Neural progenitor cell (in vitro differentiated cells): ENCODE measurements around the gene LYZ. TPM values are rescaled to one million over a fixed set of nuclear protein-coding genes. Genes with fewer than 3 reads are reported as not detected.

ENCODE experiments used
- DNase-seq: peaks from one replicate; pipeline ENCODE4 v3.0.0-alpha.2; 2016; ENCODE audit warnings: low spot score
- H2AFZ ChIP-seq: fragments of 200-600 bp; sonication (generic); replicated peaks from 2 replicates; pipeline ENCODE4 v1.6.1; 2016; ENCODE audit warnings: antibody characterized with exemption
- H3F3A ChIP-seq: fragments of 200-600 bp; sonication (generic); 2 replicates; pipeline ENCODE4 v1.6.1; 2016; ENCODE audit warnings: antibody characterized with exemption, low read depth
- H3K27ac ChIP-seq: fragments of 200-600 bp; sonication (generic); 2 replicates; pipeline ENCODE4 v1.5.1; 2016; ENCODE audit warnings: mild to moderate bottlenecking
- H3K27me3 ChIP-seq: fragments of 200-600 bp; sonication (generic); 2 replicates; pipeline ENCODE4 v1.6.1; 2016; ENCODE audit warnings: mild to moderate bottlenecking, moderate library complexity
- H3K36me3 ChIP-seq: fragments of 200-600 bp; sonication (generic); 2 replicates; pipeline ENCODE4 v1.5.1; 2016
- H3K4me1 ChIP-seq: fragments of 200-600 bp; sonication (generic); 2 replicates; pipeline ENCODE4 v1.6.1; 2016; ENCODE audit warnings: mixed run types
- H3K4me2 ChIP-seq: fragments of 200-600 bp; sonication (generic); 2 replicates; pipeline ENCODE4 v1.6.1; 2016
- H3K4me3 ChIP-seq: fragments of 200-600 bp; sonication (generic); 2 replicates; pipeline ENCODE4 v1.5.1; 2016
- H3K79me2 ChIP-seq: fragments of 200-600 bp; sonication (generic); 2 replicates; pipeline ENCODE4 v1.6.1; 2016; ENCODE audit warnings: low read depth
- H3K9ac ChIP-seq: fragments of 200-600 bp; sonication (generic); 2 replicates; pipeline ENCODE4 v1.6.1; 2016
- H3K9me3 ChIP-seq: fragments of 200-600 bp; sonication (generic); 2 replicates; pipeline ENCODE4 v1.5.1; 2016; ENCODE audit warnings: low read depth
- H4K20me1 ChIP-seq: fragments of 200-600 bp; sonication (generic); 2 replicates; pipeline ENCODE4 v1.6.1; 2016; ENCODE audit warnings: low read depth
- H3K27ac Mint-ChIP-seq: 3 replicates; pipeline ENCODE4 v1.8.0; 2021; ENCODE audit warnings: mixed read lengths
- H3K27me3 Mint-ChIP-seq: 2 replicates; pipeline ENCODE4 v1.8.0; 2022; ENCODE audit warnings: low read depth, mild to moderate bottlenecking, inconsistent platforms, moderate library complexity, mixed read lengths; ENCODE audit not compliant: insufficient read depth
- H3K36me3 Mint-ChIP-seq: 3 replicates; pipeline ENCODE4 v1.8.0; 2021; ENCODE audit warnings: mixed read lengths
- H3K4me1 Mint-ChIP-seq: 3 replicates; pipeline ENCODE4 v1.8.0; 2021; ENCODE audit warnings: mixed read lengths
- H3K4me3 Mint-ChIP-seq: 3 replicates; pipeline ENCODE4 v1.8.0; 2021; ENCODE audit warnings: mild to moderate bottlenecking, moderate library complexity, mixed read lengths
- H3K9me3 Mint-ChIP-seq: 3 replicates; pipeline ENCODE4 v1.8.0; 2020; ENCODE audit warnings: mixed read lengths
- CTCF ChIP-seq: fragments of 200-600 bp; sonication (generic); IDR thresholded peaks from 2 replicates; pipeline ENCODE4 v1.5.1; 2017; ENCODE audit warnings: antibody characterized with exemption, mild to moderate bottlenecking
- EZH2 ChIP-seq: fragments of 200-600 bp; sonication (generic); IDR thresholded peaks from 2 replicates; pipeline ENCODE4 v1.6.1; 2017; ENCODE audit warnings: antibody characterized with exemption, mild to moderate bottlenecking, moderate library complexity
- EZH2phosphoT487 ChIP-seq: fragments of 200-600 bp; sonication (generic); IDR thresholded peaks from 2 replicates; pipeline ENCODE4 v1.6.1; 2017; ENCODE audit warnings: antibody characterized with exemption
- total RNA-seq: library from RNA; depleted of rRNA; stranded (reverse); fragments of >200 nt; gene quantifications from 2 replicates; pipeline ENCODE4 v1.2.3, GENCODE V29; 2015; ENCODE audit warnings: low replicate concordance

Gene LYZ
- total RNA-seq, 1 donor from 2014 or later = not detected

GRCh38 chr12:69354556-69355187 is 6.5 kb downstream of the LYZ start:
- no peaks in the 10 kb centered on the region for H3K36me3 Mint-ChIP-seq
- Histone ChIP-seq H3K4me1 (peaks cover 12% of the 10 kb centered on the region), H3K27me3 (no peaks in the 10 kb centered on the region), H3K79me2 (no peaks in the 10 kb centered on the region), H2AFZ (peak overlapping the region; percentile 99), H3K9me3 (no peaks in the 10 kb centered on the region), H3K4me2 (no peak overlapping the region), H3F3A (peaks cover 19% of the 10 kb centered on the region), H3K4me3 (no peak overlapping the region), H3K9ac (no peak overlapping the region), H3K27ac (no peak overlapping the region), H3K36me3 (no peaks in the 10 kb centered on the region), H4K20me1 (no peaks in the 10 kb centered on the region)
- H3K4me3 Mint-ChIP-seq = no peak overlapping the region
- peak; percentile 40 for DNase-seq
- H3K9me3 Mint-ChIP-seq = no peaks in the 10 kb centered on the region
- TF ChIP-seq CTCF (no peak), EZH2 (no peak), EZH2phosphoT487 (no peak)
- no peak overlapping the region for H3K27ac Mint-ChIP-seq
- H3K4me1 Mint-ChIP-seq = peaks cover 22% of the 10 kb centered on the region
- H3K27me3 Mint-ChIP-seq = peaks cover 9% of the 10 kb centered on the region

DNA sequence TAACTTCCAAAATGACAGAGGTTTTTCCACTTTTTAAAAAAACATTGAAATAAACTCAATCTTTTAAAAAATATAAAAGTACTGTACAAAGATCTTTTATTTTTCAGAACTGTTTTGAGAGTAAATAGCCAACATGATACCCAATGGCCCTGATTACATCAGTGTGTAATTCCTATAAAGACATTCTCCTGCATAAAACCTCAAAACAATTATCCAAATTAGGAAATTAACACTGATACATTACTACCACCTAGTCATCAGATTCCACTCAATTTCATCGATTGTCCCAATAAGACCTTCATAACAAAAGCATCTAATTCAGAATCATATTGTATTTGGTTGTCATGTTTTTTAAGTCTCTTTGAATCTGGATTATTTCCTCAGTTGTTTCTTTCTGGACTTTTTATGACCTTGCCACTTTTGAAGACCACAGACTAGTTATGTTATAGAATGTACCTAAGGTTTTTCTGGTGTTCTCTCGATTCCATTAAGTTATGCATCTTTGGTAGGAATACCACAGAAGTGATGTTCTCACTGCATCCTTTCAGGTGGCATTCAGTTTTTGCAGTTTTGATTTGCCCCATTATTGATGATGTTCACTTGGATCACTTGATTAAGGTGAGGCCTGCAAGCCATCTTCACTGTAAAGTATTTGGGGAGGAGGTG is 7.3 kb downstream of the LYZ start:
- no peaks in the 10 kb centered on the region for H3K36me3 ChIP-seq
- no peaks in the 10 kb centered on the region for H3K27me3 ChIP-seq
- H3K9me3 Mint-ChIP-seq = no peaks in the 10 kb centered on the region
- no peak overlapping the region for H3K4me2 ChIP-seq
- H3K4me3 ChIP-seq = no peak overlapping the region
- H3K9ac ChIP-seq = no peak overlapping the region
- H3K27me3 Mint-ChIP-seq = peaks cover 9% of the 10 kb centered on the region
- H3K27ac Mint-ChIP-seq = no peak overlapping the region
- no peaks in the 10 kb centered on the region for H3K36me3 Mint-ChIP-seq
- H3F3A ChIP-seq = peaks cover 27% of the 10 kb centered on the region
- peaks cover 13% of the 10 kb centered on the region for H3K4me1 ChIP-seq
- TF ChIP-seq EZH2phosphoT487 = no peak
- TF ChIP-seq EZH2 = no peak
- TF ChIP-seq CTCF = no peak
- H3K9me3 ChIP-seq = no peaks in the 10 kb centered on the region
- H3K4me1 Mint-ChIP-seq = peaks cover 25% of the 10 kb centered on the region
- H3K79me2 ChIP-seq = peaks cover 7% of the 10 kb centered on the region
- no peak for DNase-seq
- H3K4me3 Mint-ChIP-seq = no peak overlapping the region
- H4K20me1 ChIP-seq = no peaks in the 10 kb centered on the region
- no peak overlapping the region for H3K27ac ChIP-seq
- H2AFZ ChIP-seq = no peak overlapping the region

GRCh38 chr12:69359531-69360347 is 11.6 kb downstream of the LYZ start, which contains the start of gene YEATS4:
Gene YEATS4, plus strand, starts transcription at chr12:69359743. Its CDS starts 230 bp downstream, at chr12:69359973.
- Mint-ChIP-seq H3K4me3 (peak within 1 kb of the TSS; percentile 94), H3K9me3 (no peaks in the 10 kb centered on the region), H3K36me3 (peaks cover 10% of the 10 kb centered on the region), H3K27ac (peak within 1 kb of the TSS; percentile 97), H3K27me3 (peaks cover 9% of the 10 kb centered on the region), H3K4me1 (peaks cover 24% of the 10 kb centered on the region)
- Histone ChIP-seq H3F3A (peaks cover 21% of the 10 kb centered on the region), H3K36me3 (peaks cover 17% of the 10 kb centered on the region), H2AFZ (peak within 1 kb of the TSS; percentile 81), H3K4me2 (peak within 1 kb of the TSS; percentile 76), H3K4me3 (peak within 1 kb of the TSS; percentile 71), H3K27ac (peak within 1 kb of the TSS; percentile 98), H3K9me3 (no peaks in the 10 kb centered on the region), H3K79me2 (peaks cover 48% of the 10 kb centered on the region), H4K20me1 (no peaks in the 10 kb centered on the region), H3K9ac (peak within 1 kb of the TSS; percentile 70), H3K4me1 (peaks cover 12% of the 10 kb centered on the region), H3K27me3 (no peaks in the 10 kb centered on the region)
- TF ChIP-seq CTCF = no peak
- TF ChIP-seq EZH2 = no peak
- no peak for TF ChIP-seq EZH2phosphoT487
- DNase-seq = peak; percentile 94
